Liver (tissue), 9 donors: Measurements from ENCODE around the gene CNGA3. TPM values are rescaled to one million over a fixed set of nuclear protein-coding genes. Genes with fewer than 3 reads are reported as not detected.
"Not testable (repeated sequence)": the region's sequence is repeated elsewhere in the genome, so short reads cannot be mapped to it uniquely, and the experiment has no call there.

Experiments
- DNase-seq: peaks from one replicate; pipeline ENCODE4 v3.0.0-alpha.2; 2017; ENCODE audit warnings: low spot score
- H3K27ac ChIP-seq, 2 donors: one replicate each; pipeline ENCODE4 v1.7.0; 2013; ENCODE audit warnings: inconsistent platforms in 2 of 2, low read length in 2 of 2, control low read depth in 1 of 2, low read depth in 1 of 2, mild to moderate bottlenecking in 1 of 2
- H3K27me3 ChIP-seq, 4 donors: one replicate each; pipeline versions ENCODE4 v1.6.1 to v1.7.0; 2013; ENCODE audit warnings: low read length in 3 of 4, inconsistent platforms in 1 of 4, mild to moderate bottlenecking in 1 of 4, moderate library complexity in 1 of 4; ENCODE audit not compliant: control insufficient read depth in 4 of 4, insufficient read depth in 4 of 4
- H3K36me3 ChIP-seq, 4 donors: one replicate each; pipeline versions ENCODE4 v1.6.1 to v1.7.0; 2013; ENCODE audit warnings: low read length in 3 of 4, mild to moderate bottlenecking in 3 of 4, low read depth in 1 of 4, moderate library complexity in 1 of 4; ENCODE audit not compliant: control insufficient read depth in 4 of 4, insufficient read depth in 3 of 4
- H3K4me1 ChIP-seq, 4 donors: one replicate each; pipeline versions ENCODE4 v1.6.1 to v1.7.0; 2013; ENCODE audit warnings: low read length in 3 of 4, mild to moderate bottlenecking in 3 of 4, moderate library complexity in 1 of 4; ENCODE audit not compliant: control insufficient read depth in 4 of 4, insufficient read depth in 4 of 4
- H3K4me3 ChIP-seq, 3 donors: one replicate each; pipeline versions ENCODE4 v1.6.1 to v1.7.0; 2013; ENCODE audit warnings: low read length in 3 of 3, control low read depth in 1 of 3, low read depth in 1 of 3, mild to moderate bottlenecking in 1 of 3
- H3K9ac ChIP-seq, 2 donors: one replicate each; pipeline ENCODE4 v1.7.0; 2013; ENCODE audit warnings: low read length in 2 of 2, mild to moderate bottlenecking in 2 of 2, moderate library complexity in 2 of 2, control low read depth in 1 of 2, low read depth in 1 of 2
- H3K9me3 ChIP-seq, 4 donors: one replicate each; pipeline versions ENCODE4 v1.6.1 to v1.7.0; 2013; ENCODE audit warnings: low read length in 3 of 4; ENCODE audit not compliant: control insufficient read depth in 4 of 4
- CTCF ChIP-seq: fragments of 150-350 bp; IDR thresholded peaks from 2 replicates; pipeline ENCODE4 v1.5.1; 2017; ENCODE audit warnings: improper control_type of control experiment, low read depth, low read length; ENCODE audit not compliant: missing input control
- EGR1 ChIP-seq, 2 donors: IDR thresholded peaks; 2 replicates each; pipeline ENCODE4 v1.6.1; 2016 to 2018; ENCODE audit warnings: antibody characterized with exemption in 2 of 2, low read depth in 2 of 2
- FOXA2 ChIP-seq: IDR thresholded peaks from 2 replicates; pipeline ENCODE4 v1.6.1; 2016; ENCODE audit warnings: antibody characterized with exemption
- GABPA ChIP-seq, 2 donors: IDR thresholded peaks in 1 of 2; conservative IDR thresholded peaks in 1 of 2; 2 replicates each; pipeline ENCODE4 v1.6.1; 2016; ENCODE audit warnings: antibody characterized with exemption in 2 of 2, mild to moderate bottlenecking in 1 of 2, moderate library complexity in 1 of 2
- HNF4G ChIP-seq: IDR thresholded peaks from 2 replicates; pipeline ENCODE4 v1.6.1; 2016; ENCODE audit warnings: antibody characterized with exemption
- MAX ChIP-seq: IDR thresholded peaks from 2 replicates; pipeline ENCODE4 v1.6.1; 2016; ENCODE audit warnings: antibody characterized with exemption
- NR2F2 ChIP-seq: IDR thresholded peaks from 2 replicates; pipeline ENCODE4 v1.6.1; 2016; ENCODE audit warnings: antibody characterized with exemption
- RAD21 ChIP-seq, 2 donors: IDR thresholded peaks; 2 replicates each; pipeline ENCODE4 v1.6.1; 2016; ENCODE audit warnings: antibody characterized with exemption in 2 of 2, mild to moderate bottlenecking in 2 of 2
- TAF1 ChIP-seq: conservative IDR thresholded peaks from 2 replicates; pipeline ENCODE4 v1.6.1; 2016; ENCODE audit warnings: antibody characterized with exemption, mild to moderate bottlenecking
- YY1 ChIP-seq: IDR thresholded peaks from 2 replicates; pipeline ENCODE4 v1.6.1; 2016; ENCODE audit warnings: antibody characterized with exemption, mild to moderate bottlenecking
- ZBTB33 ChIP-seq: IDR thresholded peaks from 2 replicates; pipeline ENCODE4 v1.6.1; 2016; ENCODE audit warnings: antibody characterized with exemption
- WGBS: extraction: QIAGEN DNeasy Blood & Tissue Kit; methylation state at CpG from one replicate; pipeline ENCODE4 v1.1.7; 2013; 5-methylcytosine and 5-hydroxymethylcytosine counted together
- polyA plus RNA-seq, 2 donors: library from polyadenylated mRNA; stranded (reverse) in 1 of 2; unstranded in 1 of 2; fragments of 200-250 nt in 1 of 2; fragments of >200 nt in 1 of 2; fragmentation: Nextera tagmentation in 1 of 2; extraction: Ambion mirVana in 1 of 2; gene quantifications; one replicate each; pipeline versions ENCODE4 v1.2.1 to v1.2.3, GENCODE V29; 2013 to 2015
- total RNA-seq, 2 donors: library from RNA; depleted of rRNA; stranded (reverse); fragments of >200 nt; gene quantifications; one replicate each; pipeline ENCODE4 v1.2.3, GENCODE V29; 2014
- donor health status: healthy.
- donor health status: healthy.
- donor health status: healthy.
- donor health status: healthy.
- donor health status: healthy.

Gene CNGA3
- total and polyA plus RNA-seq, 4 donors, result not detected

- Histone ChIP-seq H3K4me3 (no peak overlapping the region), H3K27me3 (no peaks in the 10 kb centered on the region), H3K36me3 (no peaks in the 10 kb centered on the region), H3K27ac (no peak overlapping the region), H3K9me3 (peaks cover 0 to 2% (median 0%) of the 10 kb centered on the region in 4 donors), H3K9ac (no peak overlapping the region), H3K4me1 (no peaks in the 10 kb centered on the region)
- no peak for DNase-seq
- TF ChIP-seq FOXA2 (no peak), HNF4G (no peak), TAF1 (no peak), EGR1 (IDR thresholded peaks at IDR 0.05; ENCODE audit: low read depth in 2 of 2) (no peak), MAX (no peak), NR2F2 (no peak), ZBTB33 (no peak), CTCF (no peak), YY1 (no peak)
These were observed 85.9 kb downstream of the CNGA3 start for GRCh38 chr2:98432145-98432544.

GRCh38 chr2:98433363-98433964, 87.2 kb downstream of the CNGA3 start:
- Histone ChIP-seq H3K4me1 (no peaks in the 10 kb centered on the region), H3K9ac (no peak overlapping the region), H3K27me3 (no peaks in the 10 kb centered on the region), H3K27ac (no peak overlapping the region), H3K4me3 (no peak overlapping the region), H3K36me3 (no peaks in the 10 kb centered on the region), H3K9me3 (peaks cover 0 to 2% (median 0%) of the 10 kb centered on the region in 4 donors)
- TF ChIP-seq FOXA2 (no peak), MAX (no peak), HNF4G (no peak)
- no peak for DNase-seq
- 79% methylated on average over 2 of the region's 2 CpGs for WGBS

- Histone ChIP-seq H3K4me3 (no peak overlapping the region), H3K4me1 (no peaks in the 10 kb centered on the region), H3K27me3 (no peaks in the 10 kb centered on the region), H3K9ac (no peak overlapping the region), H3K9me3 (peaks cover 0 to 2% (median 0%) of the 10 kb centered on the region in 4 donors), H3K36me3 (no peaks in the 10 kb centered on the region), H3K27ac (no peak overlapping the region)
- DNase-seq, result no peak
- TF ChIP-seq HNF4G (no peak), GABPA (IDR thresholded peaks at IDR 0.05 in 1 of 2, conservative IDR thresholded peaks at IDR 0.05 in 1 of 2) (no peak), TAF1 (no peak), RAD21 (IDR thresholded peaks at IDR 0.05) (no peak)
- WGBS, result 75% methylated on average over 3 of the region's 3 CpGs
These were observed 88.2 kb downstream of the CNGA3 start for GRCh38 chr2:98434492-98434891.

- not testable (repeated sequence) for H3K4me3 ChIP-seq, H3K9me3 ChIP-seq, H3K4me1 ChIP-seq, DNase-seq, H3K27ac ChIP-seq, H3K36me3 ChIP-seq, H3K27me3 ChIP-seq, H3K9ac ChIP-seq
- WGBS, result 90% methylated on average over 4 of the region's 4 CpGs
These were observed 89.4 kb downstream of the CNGA3 start for GRCh38 chr2:98435670-98436069.
